HG02759 (cell line): Measurements from ENCODE around the gene SIRPA.

ENCODE experiments used
- ATAC-seq: cut with Tn5 transposase; IDR thresholded peaks from one replicate; pipeline ENCODE4 v1.9.1; 2021; ENCODE audit warnings: mild to moderate bottlenecking, moderate library complexity; ENCODE audit not compliant: unreplicated experiment

The SIRPA gene

GRCh38 chr20:1945660-1946059 is 50.5 kb downstream of the SIRPA start:
- ATAC-seq, result no peak

GRCh38 chr20:1946442-1946761 is 51.2 kb downstream of the SIRPA start:
- ATAC-seq, result no peak

DNA sequence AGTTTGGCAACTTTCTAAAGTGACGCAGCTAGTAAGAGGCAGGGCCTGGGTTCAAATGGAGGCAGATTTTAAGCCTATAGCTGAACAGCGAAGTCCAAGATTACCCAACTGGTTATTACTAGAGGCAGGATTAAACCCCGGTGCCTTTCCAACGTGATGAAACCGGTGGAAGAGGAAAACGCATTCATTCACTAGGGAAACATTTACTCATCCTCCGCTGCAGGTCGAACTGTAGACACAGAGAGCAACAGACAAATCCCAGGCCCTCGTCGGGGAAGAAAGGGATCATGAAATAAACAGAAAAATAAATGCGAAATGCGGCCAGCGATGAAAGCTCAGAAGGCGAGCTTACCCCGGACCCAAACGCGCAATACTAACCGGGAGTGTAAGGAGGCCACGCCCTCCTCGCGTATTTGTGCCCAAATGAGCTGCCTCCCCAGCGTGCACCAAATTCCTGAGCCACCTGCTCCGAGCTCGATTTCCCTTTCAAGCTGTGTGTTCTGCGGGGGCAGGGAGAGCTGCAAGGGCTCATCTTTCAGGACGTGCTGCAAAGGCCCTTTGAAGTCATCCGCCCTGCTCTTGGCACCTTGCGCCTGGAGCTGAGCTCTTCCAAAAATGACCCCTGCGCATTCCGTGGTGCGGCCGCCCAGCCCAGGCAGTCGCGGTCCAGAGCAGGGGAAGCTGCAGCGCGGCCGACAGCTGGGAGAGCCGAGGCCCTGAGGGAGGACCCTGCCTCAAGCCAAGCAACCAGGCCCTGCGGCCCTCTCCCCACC is 51.7 kb downstream of the SIRPA start:
- no peak for ATAC-seq

DNA sequence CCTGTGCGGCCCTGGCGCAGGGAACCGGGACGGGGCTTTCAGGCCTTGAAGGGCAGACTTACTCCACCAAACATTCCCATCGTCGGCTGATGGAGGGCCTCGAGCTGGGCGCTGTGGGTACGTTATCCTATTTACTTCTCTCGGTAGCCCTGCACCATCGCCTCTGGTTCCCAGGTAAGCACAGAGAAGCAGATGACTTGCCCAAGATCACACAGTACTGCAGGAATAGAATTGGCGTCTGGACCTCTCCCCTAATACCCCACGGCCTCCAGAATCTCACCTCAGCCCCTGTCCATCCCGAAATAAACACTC is 52.3 kb downstream of the SIRPA start:
- no peak for ATAC-seq

- ATAC-seq, result no peak
These were observed 54.3 kb downstream of the SIRPA start for GRCh38 chr20:1949347-1950100.

- ATAC-seq, result no peak
These were observed 55.6 kb downstream of the SIRPA start for GRCh38 chr20:1950836-1951235.

DNA sequence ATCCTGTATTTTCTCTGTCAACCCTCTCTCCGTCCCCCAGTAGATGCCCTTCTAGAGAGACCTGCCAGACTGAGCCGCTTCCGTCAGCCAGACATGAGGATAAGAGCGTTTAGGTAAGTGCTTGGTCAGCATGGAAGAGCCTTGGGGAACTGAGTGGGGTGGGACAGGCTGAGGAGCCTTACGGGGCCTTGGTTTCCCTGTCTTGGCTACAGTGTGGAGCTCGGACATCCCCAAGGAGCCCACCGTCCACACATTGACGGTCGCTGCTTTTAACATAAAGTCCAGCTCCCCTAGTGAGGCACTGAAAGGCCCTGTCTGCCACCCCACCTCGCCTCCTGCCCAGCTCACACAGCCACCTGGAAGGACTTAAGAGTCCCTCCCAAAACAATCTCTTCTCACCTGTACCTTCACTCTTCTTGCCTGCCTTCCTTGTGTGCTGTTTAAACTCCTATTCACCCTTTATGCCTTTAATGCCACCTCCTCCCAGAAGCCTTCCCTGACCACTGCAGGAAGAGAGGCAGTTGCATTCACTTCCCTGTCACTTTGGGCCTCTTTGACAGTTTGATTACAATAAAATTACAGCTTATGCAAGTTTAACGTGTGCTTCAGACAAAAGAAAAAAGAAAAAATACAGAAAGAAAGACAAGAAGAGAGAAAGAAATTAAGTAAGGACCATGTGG is 56.4 kb downstream of the SIRPA start:
- no peak for ATAC-seq

DNA sequence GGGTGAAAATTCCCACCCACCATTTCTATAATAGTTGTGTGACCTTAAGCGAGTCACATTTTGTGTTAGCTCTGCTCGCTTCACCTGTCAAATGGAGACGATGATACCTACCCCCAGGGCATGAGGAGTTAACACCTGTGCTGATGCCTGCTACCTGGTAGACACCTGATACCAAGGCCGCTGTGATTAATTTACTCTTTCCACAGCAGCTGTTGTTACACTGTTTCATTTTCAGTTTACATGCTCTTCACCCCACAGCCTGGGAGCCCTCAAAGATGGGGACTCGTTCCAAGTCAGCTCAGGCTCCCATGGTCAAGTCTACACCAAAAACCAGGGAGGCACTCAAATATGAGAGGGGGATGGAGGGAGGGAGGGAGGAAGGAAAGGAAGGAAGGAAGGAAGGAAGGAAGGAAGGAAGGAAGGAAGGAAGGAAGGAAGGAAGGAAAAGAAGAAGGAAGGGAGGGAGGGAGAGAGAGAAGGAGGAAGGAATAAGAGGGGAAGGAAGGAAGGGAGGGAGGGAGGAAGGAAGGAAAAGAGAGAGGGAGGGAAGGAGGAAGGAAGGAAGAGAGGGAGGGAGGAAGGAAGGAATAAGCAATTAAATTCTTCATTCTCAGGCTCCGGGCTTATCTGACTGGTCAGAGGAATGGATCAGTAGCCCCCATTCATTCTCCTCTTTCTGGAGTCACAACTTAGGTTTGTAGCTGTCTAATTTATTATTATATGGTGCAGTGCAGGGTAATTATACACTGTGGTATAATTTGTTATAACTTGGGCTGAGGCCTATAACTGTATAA is 57.7 kb downstream of the SIRPA start:
- ATAC-seq, result peak; percentile 55

DNA sequence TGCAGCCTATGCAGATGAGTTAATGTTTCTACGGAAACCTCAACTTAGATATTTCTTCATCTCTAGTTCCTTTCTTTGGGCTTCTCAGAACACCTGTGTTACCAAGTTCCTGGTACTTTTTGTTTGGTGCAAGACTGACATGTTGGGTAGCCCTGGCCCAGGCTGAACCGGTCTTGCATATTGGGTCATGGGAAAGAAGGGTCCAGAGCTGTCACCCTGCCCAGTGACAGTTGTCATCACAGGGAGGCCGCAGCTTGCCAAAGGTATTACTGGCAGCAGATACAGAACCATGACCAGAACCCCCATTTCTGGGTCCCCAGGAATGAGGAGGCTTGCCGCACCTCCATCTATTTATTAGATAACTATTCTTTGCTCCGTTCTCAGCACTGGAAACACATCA is 58.4 kb downstream of the SIRPA start:
- ATAC-seq, result no peak

- ATAC-seq, result no peak
These were observed 60.0 kb downstream of the SIRPA start for GRCh38 chr20:1955217-1955616.

DNA sequence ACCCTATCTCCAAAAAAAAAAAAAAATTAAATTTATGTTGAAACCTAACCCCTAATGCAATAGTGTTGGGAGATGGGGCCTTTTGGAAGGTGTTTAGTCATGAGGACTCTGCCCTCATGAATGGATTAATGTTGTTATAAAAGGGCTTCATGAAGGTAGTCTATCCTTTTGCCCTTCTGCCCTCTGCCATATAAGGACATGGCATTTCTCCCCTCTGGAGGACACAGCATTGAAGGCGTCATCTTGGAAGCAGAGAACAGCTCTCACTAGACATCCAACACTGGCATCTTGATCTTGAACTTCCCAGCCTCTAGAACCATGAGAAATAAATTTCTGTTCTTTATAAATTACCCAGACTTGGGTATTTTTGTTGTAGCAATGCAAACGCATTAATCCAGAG is 63.2 kb downstream of the SIRPA start:
- ATAC-seq, result no peak

- no peak for ATAC-seq
These were observed 63.9 kb downstream of the SIRPA start for GRCh38 chr20:1959156-1959555.

DNA sequence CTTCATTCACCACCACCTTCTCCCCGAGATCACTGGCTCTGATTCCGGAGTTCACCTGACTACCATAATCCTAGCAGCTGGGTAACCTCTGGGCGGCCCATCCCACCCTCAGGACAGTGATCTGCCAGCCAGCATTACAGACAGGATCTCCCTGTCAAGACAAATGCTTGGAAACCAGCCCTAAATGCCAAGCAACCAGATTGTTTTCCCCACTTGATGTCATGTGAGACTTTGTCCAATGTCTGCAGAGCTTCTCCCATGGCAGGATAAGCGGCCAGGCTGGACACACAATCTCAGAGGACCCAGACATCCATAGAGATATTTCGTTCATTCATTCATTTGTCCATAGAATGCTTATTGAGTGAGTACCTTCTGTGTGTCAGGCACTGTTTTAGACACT is 66.2 kb downstream of the SIRPA start:
- ATAC-seq, result no peak

- ATAC-seq, result no peak
These were observed 68.9 kb downstream of the SIRPA start for GRCh38 chr20:1964061-1964460.

GRCh38 chr20:1964659-1965405 is 69.6 kb downstream of the SIRPA start:
- ATAC-seq, result no peak

DNA sequence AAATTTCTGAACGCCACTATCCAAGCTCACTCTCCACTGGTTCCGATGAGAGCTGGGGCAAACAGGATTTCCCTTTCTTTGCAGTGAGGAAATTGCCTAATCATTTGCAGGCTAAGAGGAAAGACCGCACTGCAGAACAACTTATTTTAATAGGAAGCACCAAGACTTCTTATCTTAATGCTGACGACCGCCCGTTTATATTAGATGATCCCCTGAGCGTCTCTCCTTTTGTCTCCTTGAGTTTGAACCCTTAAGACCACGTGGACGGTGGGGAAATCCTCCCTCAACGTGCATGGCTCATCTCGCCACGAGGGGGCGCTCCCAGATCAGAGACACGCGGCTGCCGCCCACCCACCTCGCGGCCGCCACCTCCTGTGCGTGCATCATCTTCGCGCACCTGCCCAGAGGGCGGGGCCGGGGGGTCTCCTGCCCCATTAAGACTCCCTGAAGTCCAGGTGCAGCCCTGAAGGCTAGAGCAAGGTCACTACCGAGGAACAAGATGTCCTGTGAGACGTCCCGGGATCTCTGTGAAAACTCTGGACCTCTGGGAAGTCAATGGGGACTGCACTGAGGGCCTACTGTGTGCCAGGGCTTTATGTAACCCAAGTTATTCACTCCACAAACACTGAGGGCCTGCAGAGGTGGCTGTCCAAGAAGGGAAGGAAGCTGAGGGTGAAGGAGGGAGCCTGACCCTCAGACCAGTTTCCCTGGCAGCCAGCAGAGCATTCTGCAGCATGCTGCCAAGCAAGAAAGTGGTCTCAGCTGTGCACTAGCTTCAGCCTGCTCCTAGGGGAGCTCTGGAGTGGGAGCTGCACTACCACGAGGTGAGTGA is 70.5 kb downstream of the SIRPA start:
- peak; percentile 75 for ATAC-seq

GRCh38 chr20:1968964-1969363 is 73.8 kb downstream of the SIRPA start:
- no peak for ATAC-seq

DNA sequence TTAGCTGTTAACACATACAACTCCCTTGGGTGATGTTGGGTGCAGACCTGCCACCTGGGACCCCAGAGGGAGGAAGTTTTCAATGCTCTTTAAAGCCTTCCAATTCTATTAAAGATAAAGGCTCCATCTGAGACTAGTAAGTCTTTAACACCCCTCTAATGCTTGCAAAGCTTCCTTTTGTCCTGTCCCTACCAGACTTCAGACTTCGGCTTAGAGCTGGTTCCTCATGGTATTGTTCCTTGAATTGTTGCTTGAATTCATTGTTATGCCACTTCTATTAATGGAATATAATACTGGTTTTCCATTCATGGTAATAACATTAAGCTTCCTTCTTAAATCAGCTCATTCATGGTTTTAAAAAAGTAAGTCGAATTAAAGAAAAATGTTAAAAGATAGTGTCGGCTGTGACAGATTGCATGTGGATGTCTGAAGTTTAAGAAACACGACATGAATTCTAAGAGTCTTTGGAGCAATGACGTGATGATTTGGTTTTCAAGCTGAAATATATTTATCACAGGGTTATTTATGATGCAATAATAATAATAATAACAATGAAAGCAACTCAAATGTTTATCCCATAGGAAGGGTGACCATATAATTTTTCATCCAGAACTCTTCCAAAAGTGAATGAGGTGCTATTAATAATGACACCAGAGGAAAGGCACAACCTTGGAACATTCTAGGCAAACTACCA is 76.8 kb downstream of the SIRPA start:
- ATAC-seq, result no peak
